ENCODE results near the gene PLXNA2.

The PLXNA2 gene

GRCh38 chr1:208235982-208236761, 8.0 kb downstream of the PLXNA2 start:
- TF ChIP-seq RARB (CRISPR knock-in tag; IDR thresholded peaks at IDR 0.05) (no peak), CSDC2 (CRISPR knock-in tag; IDR thresholded peaks at IDR 0.05) (no peak), ZNF70 (CRISPR knock-in tag; IDR thresholded peaks at IDR 0.05) (no peak)
- peak; percentile 28 for ATAC-seq

DNA sequence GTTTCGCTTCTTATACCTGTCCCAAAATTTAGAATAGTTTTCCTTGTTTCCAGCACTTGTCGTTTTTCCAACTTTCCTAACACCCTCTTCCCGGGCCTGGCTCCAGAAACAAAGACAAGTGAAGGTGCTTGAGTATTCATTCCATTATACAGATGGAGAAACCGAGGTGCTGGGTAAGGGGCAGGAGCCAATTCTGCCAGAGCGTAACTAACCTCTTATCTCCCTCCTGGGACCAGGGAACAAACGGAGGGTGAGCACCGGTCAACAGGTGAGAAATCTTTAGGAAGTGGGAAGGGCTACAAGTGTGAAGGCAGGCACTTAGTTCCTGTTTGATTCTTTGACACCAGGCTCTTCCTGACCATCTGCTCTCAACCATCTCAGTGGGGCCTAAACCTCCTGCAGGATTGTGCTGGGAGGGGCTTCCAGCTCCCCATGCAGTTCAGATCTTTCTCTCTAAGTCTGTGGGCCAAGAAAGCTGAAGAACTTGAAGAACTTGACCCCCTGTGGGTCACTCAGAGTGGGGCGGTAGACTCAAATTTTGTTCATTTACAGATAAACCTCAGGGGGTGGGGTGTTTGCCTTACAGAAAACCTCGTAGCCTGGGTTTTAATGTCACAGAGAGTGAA, 8.7 kb downstream of the PLXNA2 start:
- no peak for ATAC-seq
- TF ChIP-seq, protein P1, sequence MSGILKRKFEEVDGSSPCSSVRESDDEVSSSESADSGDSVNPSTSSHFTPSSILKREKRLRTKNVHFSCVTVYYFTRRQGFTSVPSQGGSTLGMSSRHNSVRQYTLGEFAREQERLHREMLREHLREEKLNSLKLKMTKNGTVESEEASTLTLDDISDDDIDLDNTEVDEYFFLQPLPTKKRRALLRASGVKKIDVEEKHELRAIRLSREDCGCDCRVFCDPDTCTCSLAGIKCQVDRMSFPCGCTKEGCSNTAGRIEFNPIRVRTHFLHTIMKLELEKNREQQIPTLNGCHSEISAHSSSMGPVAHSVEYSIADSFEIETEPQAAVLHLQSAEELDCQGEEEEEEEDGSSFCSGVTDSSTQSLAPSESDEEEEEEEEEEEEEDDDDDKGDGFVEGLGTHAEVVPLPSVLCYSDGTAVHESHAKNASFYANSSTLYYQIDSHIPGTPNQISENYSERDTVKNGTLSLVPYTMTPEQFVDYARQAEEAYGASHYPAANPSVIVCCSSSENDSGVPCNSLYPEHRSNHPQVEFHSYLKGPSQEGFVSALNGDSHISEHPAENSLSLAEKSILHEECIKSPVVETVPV (CRISPR knock-in tag; IDR thresholded peaks at IDR 0.05) = no peak
- TF ChIP-seq TSHZ2 (CRISPR knock-in tag; IDR thresholded peaks at IDR 0.05) (no peak), ZNF70 (CRISPR knock-in tag; IDR thresholded peaks at IDR 0.05) (no peak), ZFP3 (CRISPR knock-in tag; IDR thresholded peaks at IDR 0.05) (no peak), TCF4 (CRISPR knock-in tag; IDR thresholded peaks at IDR 0.05; ENCODE audit: borderline replicate concordance) (no peak), BACH2 (CRISPR knock-in tag; IDR thresholded peaks at IDR 0.05; ENCODE audit: borderline replicate concordance) (no peak), TOX (CRISPR knock-in tag; IDR thresholded peaks at IDR 0.05; ENCODE audit: borderline replicate concordance) (no peak), ARNTL (CRISPR knock-in tag; IDR thresholded peaks at IDR 0.05; ENCODE audit: borderline replicate concordance, low read depth) (no peak), PPARA (CRISPR knock-in tag; IDR thresholded peaks at IDR 0.05; ENCODE audit: borderline replicate concordance) (no peak)
- TF ChIP-seq, protein P2, sequence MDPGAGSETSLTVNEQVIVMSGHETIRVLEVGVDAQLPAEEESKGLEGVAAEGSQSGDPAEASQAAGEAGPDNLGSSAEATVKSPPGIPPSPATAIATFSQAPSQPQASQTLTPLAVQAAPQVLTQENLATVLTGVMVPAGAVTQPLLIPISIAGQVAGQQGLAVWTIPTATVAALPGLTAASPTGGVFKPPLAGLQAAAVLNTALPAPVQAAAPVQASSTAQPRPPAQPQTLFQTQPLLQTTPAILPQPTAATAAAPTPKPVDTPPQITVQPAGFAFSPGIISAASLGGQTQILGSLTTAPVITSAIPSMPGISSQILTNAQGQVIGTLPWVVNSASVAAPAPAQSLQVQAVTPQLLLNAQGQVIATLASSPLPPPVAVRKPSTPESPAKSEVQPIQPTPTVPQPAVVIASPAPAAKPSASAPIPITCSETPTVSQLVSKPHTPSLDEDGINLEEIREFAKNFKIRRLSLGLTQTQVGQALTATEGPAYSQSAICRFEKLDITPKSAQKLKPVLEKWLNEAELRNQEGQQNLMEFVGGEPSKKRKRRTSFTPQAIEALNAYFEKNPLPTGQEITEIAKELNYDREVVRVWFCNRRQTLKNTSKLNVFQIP (CRISPR knock-in tag; IDR thresholded peaks at IDR 0.05; ENCODE audit: borderline replicate concordance, low read depth) = no peak
- TF ChIP-seq, protein P3, sequence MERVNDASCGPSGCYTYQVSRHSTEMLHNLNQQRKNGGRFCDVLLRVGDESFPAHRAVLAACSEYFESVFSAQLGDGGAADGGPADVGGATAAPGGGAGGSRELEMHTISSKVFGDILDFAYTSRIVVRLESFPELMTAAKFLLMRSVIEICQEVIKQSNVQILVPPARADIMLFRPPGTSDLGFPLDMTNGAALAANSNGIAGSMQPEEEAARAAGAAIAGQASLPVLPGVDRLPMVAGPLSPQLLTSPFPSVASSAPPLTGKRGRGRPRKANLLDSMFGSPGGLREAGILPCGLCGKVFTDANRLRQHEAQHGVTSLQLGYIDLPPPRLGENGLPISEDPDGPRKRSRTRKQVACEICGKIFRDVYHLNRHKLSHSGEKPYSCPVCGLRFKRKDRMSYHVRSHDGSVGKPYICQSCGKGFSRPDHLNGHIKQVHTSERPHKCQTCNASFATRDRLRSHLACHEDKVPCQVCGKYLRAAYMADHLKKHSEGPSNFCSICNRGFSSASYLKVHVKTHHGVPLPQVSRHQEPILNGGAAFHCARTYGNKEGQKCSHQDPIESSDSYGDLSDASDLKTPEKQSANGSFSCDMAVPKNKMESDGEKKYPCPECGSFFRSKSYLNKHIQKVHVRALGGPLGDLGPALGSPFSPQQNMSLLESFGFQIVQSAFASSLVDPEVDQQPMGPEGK (CRISPR knock-in tag; IDR thresholded peaks at IDR 0.05; ENCODE audit: borderline replicate concordance) = no peak

DNA sequence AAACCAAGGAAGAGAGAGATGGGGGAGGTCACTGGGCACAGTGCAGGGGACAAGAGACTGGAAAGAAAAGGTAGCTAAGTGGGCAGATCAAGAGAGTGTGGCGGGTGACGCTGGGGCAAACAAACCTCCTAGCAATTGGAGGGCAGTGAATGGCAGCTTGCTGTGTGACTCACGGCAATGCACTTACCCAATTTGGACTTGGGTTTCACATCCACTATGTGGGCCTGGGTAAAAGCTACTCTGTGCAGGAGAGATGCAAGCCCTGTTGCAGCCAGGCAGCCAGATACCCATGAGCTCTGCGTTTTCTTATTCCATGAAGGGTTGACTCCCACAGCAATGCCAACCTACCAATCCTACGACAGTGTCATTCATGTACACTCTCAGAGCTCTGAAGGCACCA, 9.5 kb downstream of the PLXNA2 start:
- no peak for ATAC-seq
- TF ChIP-seq CSDC2 (CRISPR knock-in tag; IDR thresholded peaks at IDR 0.05) (no peak), ARNTL (CRISPR knock-in tag; IDR thresholded peaks at IDR 0.05; ENCODE audit: borderline replicate concordance, low read depth) (no peak), OSR1 (CRISPR knock-in tag; IDR thresholded peaks at IDR 0.05) (no peak), ESRRG (CRISPR knock-in tag; IDR thresholded peaks at IDR 0.05) (no peak), BACH2 (CRISPR knock-in tag; IDR thresholded peaks at IDR 0.05; ENCODE audit: borderline replicate concordance) (no peak), GLIS3 (CRISPR knock-in tag; IDR thresholded peaks at IDR 0.05) (no peak)
- TF ChIP-seq, protein P3 (CRISPR knock-in tag; IDR thresholded peaks at IDR 0.05; ENCODE audit: borderline replicate concordance) = no peak
